K562 (cell line): ENCODE results near the gene SAMD10. TPM values are rescaled to one million over a fixed set of nuclear protein-coding genes. Genes with fewer than 3 reads are reported as not detected.

Experiments used
- FOSL1 ChIP-seq: fragments of 200-800 bp; sonication (Bioruptor generic); conservative IDR thresholded peaks from 2 replicates; pipeline ENCODE4 v1.6.1; 2016; ENCODE audit warnings: missing genetic modification characterization, missing compliant biosample characterization
- FOXK1 ChIP-seq: sonication (generic); formaldehyde crosslinking; IDR thresholded peaks from 2 replicates; pipeline ENCODE4 v1.8.0; 2022; ENCODE audit warnings: missing genetic modification reagents, mild to moderate bottlenecking, borderline replicate concordance
- JUN ChIP-seq, 2 experiments: sonication (generic) in 1 of 2; formaldehyde crosslinking in 1 of 2; IDR thresholded peaks; 2 replicates each; pipeline versions ENCODE4 v1.6.1 to v1.8.0; 2012 to 2022; ENCODE audit warnings: borderline replicate concordance in 2 of 2, mild to moderate bottlenecking in 2 of 2, improper control_type of control experiment in 1 of 2, low read depth in 1 of 2, low read length in 1 of 2, missing genetic modification reagents in 1 of 2
- ZBTB7A ChIP-seq: IDR thresholded peaks from 2 replicates; pipeline ENCODE4 v1.6.1; 2011; ENCODE audit warnings: low read depth, mild to moderate bottlenecking, low read length, moderate library complexity, borderline replicate concordance; ENCODE audit not compliant: control insufficient read depth
- ZNF140 ChIP-seq: fragments of 250-450 bp; sonication (Bioruptor Pico); IDR thresholded peaks from 2 replicates; pipeline ENCODE4 v1.8.0; 2021; ENCODE audit warnings: moderate library complexity, mild to moderate bottlenecking, inconsistent platforms
- ZNF561 ChIP-seq: fragments of 450-650 bp; formaldehyde crosslinking; conservative IDR thresholded peaks from 2 replicates; pipeline ENCODE4 v1.4.0; 2020; ENCODE audit warnings: mild to moderate bottlenecking, moderate library complexity
- polyA plus RNA-seq, 8 experiments: library from polyadenylated mRNA; depleted of rRNA in 4 of 8; stranded (reverse) in 5 of 8; unstranded in 3 of 8; fragments of >200 nt; fragmentation: Nextera tagmentation in 2 of 8; fragmentation: Illumina TruSeq in 1 of 8; extraction: Ambion mirVana in 2 of 8; extraction: Trizol in 1 of 8; gene quantifications; 2 replicates each; pipeline versions ENCODE4 v1.2.1 to v1.2.3, GENCODE V29; 2011 to 2014; ENCODE audit warnings: inconsistent platforms in 1 of 8, missing spikeins in 1 of 8
- total RNA-seq, 7 experiments: library from RNA; depleted of rRNA in 6 of 7; stranded (reverse); fragments of >200 nt in 6 of 7; fragmentation: Illumina TruSeq in 2 of 7; extraction: Trizol in 2 of 7; gene quantifications; 2 replicates each; pipeline versions ENCODE4 v1.2.1 to v1.2.3, GENCODE V29; 2011 to 2021; ENCODE audit warnings: low replicate concordance in 1 of 7
- TF ChIP-seq, protein P1 (sequence below): fragments of 250-450 bp; sonication (Bioruptor Pico); IDR thresholded peaks from 2 replicates; pipeline ENCODE4 v1.8.0; 2022; ENCODE audit warnings: moderate library complexity, mild to moderate bottlenecking, inconsistent platforms

Gene SAMD10
- total and polyA plus RNA-seq, 9 of the 15 experiments (the other 6 are each of a cell fraction or from before 2014, with no cell fraction given): 0.37 to 15.2 (median 4.8) TPM

DNA sequence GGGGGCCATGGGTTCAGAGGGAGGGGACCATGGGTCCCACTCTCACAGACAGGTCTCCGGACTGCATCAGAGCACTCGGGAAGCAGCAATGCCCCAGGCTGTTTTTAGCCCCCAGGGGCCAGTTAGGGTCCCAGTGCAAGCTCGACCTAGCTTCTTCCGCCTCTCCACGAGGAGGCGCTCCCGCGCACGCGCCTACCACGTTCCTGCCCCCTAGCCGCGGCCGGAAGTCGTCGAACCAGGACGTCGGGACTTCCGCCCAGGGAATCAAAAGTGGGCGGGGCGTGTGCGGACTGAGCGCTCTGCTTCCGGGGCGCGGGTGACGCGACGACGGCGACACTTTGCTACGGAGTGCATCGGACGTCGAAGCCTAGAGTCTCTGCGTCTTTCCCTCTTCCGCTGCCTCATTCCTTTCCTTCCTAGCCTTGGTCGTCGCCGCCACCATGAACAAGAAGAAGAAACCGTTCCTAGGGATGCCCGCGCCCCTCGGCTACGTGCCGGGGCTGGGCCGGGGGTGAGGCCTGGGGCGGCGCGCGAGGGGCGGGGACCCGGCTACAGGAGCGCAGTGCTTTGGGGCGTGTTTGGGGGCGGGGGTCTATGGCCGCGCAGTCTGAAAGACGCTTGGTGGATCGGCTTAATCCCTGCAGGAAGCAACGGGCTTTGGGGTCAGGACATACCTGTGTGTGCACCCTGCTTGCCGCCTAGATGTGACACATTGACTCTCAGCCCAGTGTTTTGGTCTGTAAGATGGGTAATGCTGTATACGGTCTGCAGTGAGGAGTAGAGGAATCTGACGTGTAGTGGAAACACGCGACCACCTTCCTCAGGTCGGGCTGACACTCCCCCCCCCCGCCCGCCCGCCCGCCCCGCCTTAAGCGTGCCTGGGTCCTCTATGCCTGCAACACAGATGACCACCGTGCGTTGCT is 1.6 kb upstream of the SAMD10 start, which contains the start of gene PRPF6 (continued):
- TF ChIP-seq, protein P1, sequence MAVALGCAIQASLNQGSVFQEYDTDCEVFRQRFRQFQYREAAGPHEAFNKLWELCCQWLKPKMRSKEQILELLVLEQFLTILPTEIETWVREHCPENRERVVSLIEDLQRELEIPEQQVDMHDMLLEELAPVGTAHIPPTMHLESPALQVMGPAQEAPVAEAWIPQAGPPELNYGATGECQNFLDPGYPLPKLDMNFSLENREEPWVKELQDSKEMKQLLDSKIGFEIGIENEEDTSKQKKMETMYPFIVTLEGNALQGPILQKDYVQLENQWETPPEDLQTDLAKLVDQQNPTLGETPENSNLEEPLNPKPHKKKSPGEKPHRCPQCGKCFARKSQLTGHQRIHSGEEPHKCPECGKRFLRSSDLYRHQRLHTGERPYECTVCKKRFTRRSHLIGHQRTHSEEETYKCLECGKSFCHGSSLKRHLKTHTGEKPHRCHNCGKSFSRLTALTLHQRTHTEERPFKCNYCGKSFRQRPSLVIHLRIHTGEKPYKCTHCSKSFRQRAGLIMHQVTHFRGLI: no peak
- TF ChIP-seq FOXK1 (CRISPR knock-in tag) (no peak), ZNF561 (CRISPR knock-in tag) (no peak), ZNF140 (CRISPR knock-in tag) (no peak), ZBTB7A (peak; percentile 97), JUN (IDR thresholded peaks at IDR 0.05; ENCODE audit: borderline replicate concordance, low read depth, low read length) (no peak), JUN (CRISPR knock-in tag; IDR thresholded peaks at IDR 0.05; ENCODE audit: borderline replicate concordance) (0 out of 2 replicates have a peak, but pooled peaks have one; percentile 34), FOSL1 (peak; percentile 54)
